ENCODE measurements around the gene PALLD.
"Not testable (repeated sequence)": the region's sequence is repeated elsewhere in the genome, so short reads cannot be mapped to it uniquely, and the experiment has no call there.

PALLD gene

DNA sequence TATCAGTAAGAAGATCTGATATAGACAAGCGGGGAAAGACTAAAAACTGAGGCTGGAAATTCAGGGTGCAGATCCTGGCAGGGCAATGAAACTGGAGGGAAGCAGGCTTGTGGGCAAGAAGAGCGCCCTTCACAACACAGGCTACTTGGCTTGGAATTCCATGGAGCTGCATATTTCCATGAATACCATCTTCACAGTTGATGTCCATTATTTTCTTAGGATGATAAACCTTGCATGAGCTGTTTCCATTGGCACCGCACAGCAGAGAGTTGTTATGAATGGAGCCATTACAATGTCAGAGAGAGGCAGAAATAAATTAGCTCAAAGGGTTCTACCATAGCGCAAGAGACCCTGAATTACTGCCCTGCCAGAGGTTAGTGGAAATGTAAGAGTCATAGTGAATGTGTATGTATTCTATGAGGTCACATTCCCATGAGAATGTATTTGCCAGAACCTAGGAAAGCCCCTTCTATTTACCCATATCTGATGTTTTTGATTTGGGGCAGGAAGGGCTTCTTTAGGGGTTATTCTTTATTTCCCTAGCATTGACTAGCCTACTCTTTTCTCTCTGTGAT lies 215.6 kb downstream of the PALLD start:
- DNase-seq = no peak

DNA sequence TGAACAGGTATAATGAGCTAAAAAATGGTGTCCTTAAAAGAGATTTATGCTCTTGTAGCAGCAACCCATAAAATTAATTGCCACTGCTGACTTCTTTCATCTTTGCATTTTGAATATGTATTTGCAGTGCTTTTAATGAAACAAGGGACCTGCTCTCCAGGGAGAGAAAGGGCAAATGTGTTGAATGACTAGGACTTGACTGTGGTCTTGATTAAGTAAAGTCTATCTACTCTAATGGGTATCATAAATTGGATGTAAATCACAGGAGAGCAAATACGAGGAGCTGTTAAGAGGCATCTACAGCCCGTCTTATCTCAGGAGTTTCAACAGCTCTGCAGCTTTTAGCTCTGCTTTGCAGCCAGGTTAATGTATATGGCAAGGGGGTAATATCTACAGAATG lies 216.4 kb downstream of the PALLD start:
- peak; percentile 95 for DNase-seq

DNA sequence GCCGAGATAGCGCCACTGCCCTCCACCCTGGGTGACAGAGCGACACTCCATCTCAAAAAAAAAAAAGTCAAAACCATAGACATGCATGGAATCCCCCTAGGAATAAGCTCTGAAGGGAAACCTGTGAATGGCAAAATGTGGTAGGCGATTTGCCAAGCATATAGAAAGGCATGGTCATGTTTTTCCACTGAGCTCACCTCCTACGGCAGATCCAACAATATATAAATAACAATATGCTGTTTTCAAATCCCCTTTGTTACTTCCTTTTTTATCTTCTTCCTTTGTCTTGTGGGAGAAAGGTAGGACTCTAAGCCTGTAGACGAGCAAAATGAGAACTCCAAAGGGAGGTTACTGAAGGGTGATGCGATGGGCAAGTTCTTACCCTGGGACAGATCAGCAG lies 219.0 kb downstream of the PALLD start:
- no peak for DNase-seq

DNA sequence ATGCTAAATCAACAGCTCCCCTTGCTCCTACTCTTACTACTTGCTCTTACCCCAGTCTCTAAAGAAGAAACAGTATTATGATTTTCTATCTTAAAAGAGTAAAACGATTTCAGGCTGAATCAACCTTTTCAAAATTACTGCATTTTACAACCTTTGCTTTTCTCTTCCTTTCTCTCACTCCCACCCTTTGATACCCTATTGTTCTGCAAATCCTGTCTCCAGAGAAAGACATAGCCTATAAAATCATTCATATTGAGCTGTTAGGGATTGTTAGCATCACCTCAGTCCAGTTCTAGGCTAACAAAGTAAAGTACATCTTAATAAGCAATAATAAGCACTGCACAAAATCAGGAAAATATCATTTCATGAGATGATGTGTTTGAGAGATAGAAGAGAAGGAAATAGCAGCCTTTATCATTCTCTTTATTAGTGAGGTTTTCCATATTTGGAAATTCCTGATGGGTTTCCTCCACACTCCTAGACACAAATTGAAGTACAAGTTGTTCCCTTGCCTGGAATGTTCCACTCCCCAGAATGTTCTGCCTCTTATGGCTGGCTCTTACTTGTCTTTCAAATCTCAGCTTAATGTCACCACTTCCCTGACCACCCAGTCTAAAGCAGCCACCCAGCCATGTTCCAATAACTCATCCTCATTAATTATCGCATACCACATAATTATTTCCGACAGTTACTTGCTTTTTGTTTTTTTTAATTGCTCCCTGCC lies 219.7 kb downstream of the PALLD start:
- DNase-seq = no peak

DNA sequence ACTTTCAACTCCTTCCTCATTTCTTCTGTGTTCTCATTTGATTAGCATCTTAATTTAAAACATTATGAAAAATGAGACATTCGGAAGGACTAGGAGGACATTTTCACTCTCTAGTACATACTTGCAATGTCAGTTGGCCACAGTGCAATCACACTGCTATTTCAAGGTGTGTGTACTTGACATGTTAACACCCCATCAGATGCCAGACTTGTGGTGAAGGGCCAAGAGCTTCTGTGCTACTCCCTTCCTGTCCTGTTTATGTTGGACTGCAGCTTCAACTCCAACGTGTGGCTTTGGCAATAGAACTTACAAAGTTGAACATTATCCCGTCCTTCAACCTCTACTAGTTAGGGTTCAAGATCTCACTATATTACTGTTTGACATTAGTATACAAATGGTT lies 221.0 kb downstream of the PALLD start:
- DNase-seq = no peak

DNA sequence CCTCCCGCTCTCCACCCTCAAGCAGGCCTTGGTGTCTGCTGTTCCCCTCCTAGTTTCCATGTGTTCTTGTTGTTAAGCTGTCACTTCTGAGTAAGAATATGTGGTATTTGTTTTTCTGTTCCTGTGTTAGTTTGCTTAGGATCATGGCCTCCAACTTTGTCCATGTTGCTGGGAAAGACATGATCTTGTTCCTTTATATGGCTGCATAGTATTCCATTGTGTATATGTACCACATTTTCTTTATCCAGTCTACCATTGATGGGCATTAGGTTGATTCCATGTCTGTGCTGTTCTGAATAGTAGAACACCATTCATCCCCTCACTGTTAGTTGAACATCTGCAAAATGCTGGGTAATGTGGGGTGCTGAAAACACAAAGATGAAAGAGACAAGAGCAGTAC lies 222.9 kb downstream of the PALLD start:
- DNase-seq = no peak

DNA sequence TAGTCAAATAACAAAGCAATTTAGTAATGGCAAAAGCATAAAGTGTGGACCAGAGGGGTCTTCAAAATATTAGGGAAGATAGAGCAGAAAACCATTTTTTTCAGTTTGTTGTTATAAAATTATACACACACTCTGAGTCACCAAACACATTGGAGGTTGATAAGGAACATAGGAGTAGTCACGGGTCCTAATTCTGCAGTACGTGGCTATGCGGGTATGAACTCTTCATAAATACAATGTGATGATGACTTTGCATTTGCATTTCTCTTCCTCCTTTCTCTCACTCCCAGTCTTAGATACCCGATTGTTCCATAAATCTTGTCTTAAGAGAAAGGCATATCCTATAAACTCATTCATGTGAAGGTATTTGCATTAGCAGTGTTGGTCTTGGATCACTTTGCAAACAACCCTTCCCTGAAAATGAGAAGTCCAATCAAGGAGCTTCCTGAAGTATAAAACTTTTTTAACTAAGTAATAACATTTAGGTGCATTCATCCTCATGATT lies 223.6 kb downstream of the PALLD start:
- DNase-seq = no peak

DNA sequence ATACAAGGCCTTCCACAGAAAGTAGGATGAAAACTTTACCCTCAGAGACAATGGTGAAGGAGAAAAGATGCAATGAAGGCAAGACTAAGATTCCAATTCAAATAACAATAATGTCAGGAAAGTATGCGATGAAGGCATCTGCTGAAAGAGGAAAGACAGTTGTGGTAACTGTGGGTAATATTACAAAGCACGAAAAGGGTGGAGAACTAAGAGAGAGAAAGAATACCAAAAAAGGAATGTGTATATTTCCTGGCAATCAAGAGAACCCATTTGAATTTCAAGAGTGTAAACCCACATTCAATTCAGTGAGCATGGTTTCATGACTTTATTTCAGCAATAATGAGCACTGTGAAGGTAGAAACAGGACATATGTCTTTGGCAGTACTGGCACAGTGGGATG lies 225.5 kb downstream of the PALLD start:
- no peak for DNase-seq

DNA sequence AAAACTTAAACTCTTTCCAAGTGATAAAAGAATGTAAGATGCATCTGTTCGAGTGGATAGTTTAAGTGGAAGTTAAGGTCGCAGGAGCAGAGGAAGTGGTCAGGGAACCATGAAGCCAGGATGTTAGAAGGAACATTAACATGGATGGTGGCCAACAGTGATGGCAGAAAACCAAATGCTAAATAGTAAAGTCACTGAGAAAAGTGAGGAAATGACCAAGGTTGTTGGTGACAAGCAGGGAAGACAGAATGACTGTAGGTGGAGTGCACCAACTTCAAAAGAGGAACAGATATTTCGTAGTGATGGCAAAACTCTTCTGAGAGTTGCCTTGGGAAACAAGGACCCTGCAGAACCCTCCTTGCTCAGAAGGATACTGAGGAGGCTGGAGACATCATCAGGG lies 226.2 kb downstream of the PALLD start:
- no peak for DNase-seq

DNA sequence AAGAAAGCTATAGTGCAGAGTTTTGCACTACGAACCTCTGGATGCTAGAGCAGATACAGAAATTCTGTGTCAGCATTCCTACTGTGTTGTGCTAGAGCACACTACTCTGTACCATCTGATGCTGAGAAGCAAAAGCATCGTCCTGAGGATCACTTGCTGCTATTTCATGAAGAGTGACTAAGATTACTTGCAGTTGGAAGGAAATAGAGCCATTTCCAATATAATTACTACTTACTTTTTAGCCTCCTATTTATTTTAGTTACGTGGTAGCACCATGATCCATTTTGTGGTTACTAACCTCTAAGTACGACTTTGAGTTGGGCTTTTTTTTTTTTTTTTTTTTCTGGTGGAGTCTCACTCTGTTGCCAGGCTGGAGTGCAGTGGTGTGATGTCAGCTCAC lies 226.7 kb downstream of the PALLD start:
- no peak for DNase-seq

DNA sequence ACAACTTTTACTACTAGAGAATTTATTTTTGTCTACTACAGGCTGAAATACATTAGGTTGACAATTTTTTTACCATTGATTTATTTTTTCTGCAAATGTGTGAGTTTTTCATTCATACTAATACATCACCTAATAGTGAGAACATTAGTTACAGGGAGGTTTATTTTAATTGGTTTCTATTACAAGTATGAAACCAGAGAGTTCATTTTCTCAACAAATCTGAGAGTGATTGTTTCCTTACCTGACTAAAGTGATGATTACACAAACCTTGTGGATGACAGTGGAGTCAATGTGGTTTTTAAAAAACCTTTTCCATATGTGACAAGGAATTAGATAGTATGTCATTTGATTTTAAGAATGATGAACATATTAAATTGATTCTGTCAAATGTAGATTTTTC lies 227.4 kb downstream of the PALLD start:
- DNase-seq = no peak

DNA sequence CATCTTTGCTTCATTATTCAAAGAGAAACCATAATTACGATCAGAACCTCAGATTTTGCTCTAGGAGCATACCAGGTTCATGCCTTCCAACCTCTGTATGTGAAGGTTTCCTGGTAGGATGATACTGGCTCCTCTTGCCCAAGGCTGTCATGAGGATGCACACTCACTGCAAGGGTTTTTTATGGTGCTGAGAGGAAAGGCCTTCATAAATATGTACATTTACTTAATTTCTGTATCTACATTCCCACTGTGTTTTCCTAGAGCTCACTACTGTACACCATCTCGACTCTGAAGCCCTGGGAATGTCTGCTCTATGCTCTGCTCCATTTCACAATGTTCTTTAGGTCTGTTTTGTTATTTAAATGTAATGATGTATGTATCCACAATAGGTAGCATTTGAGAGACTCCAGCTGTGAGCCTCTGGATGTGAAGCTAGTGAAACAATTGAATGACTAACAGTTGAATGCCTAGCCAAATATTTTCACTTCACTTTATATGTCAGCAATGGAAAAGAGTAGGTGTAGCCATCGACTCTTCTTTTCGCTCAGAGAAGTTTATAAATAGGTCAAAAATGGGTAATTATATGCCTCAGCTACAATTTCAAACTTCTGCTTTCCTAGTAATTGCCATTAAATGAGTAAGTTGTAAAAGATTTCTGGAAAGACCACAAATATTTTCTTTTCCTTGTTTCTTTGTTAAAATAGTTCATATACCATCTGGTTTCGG lies 228.0 kb downstream of the PALLD start:
- no peak for DNase-seq

DNA sequence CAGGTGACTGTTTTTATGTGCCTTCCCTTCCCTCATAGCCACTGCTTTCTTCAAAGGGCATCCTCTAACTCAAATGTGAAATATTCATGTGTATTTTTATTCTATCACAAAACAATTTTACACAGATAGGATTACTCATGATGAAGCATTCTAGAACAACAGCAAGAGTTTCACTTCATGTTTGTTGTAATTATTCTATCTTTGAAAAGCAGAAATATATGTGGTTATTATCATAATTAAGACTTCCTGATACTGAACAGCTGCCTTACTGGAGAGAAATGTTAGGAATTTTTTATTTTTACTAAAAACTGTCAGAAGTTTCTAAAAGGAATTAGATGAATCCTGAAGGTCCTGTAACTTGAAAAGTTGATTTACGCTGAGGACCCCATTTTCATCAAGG lies 229.1 kb downstream of the PALLD start:
- DNase-seq = no peak

DNA sequence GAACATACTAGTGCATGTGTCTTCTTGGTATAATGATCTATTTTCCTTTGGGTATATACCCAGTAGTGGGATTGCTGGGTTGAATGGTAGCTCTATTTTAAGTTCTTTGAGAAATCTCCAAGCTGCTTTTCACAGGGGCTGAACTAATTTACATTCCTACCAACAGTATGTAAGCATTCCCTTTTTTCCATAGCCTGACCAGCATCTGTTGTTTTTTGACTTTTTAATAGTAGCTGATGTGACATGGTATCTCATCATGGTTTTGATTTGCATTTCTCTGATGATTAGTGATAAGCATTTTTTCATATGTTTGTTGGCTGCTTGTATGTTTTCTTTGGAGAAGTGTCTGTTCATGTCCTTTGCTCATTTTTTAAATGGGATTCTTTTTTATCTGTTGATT lies 230.3 kb downstream of the PALLD start:
- not testable (repeated sequence) for DNase-seq

DNA sequence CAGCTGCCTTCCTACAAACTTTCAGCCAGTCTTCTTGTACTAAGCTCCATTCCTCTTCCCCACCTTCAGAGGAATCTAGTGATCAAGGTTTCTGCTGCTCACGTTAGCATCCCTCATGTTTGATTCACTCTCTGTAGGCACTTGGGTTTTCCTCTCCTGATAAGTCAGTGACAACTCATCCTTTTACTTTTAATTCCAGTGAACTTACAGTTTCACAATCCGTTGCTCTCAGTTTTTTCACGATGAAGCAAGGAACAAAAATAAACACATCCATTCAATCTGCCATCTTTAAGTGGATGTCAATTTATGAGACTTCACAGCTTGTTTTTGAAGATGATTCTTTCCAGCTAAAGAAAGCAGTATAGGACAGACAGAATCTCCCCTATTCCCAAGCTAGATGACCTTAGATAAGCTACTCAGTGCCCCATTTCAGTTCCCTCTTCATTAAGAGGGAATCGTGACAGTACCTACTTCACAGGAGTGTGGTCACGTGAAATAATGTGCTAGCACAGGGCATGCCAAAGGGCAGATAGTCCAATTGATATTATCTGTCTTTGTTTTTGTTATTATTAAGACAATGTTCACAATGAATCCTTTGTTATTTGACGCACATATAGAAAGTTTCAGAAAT lies 234.3 kb downstream of the PALLD start:
- no peak for DNase-seq

DNA sequence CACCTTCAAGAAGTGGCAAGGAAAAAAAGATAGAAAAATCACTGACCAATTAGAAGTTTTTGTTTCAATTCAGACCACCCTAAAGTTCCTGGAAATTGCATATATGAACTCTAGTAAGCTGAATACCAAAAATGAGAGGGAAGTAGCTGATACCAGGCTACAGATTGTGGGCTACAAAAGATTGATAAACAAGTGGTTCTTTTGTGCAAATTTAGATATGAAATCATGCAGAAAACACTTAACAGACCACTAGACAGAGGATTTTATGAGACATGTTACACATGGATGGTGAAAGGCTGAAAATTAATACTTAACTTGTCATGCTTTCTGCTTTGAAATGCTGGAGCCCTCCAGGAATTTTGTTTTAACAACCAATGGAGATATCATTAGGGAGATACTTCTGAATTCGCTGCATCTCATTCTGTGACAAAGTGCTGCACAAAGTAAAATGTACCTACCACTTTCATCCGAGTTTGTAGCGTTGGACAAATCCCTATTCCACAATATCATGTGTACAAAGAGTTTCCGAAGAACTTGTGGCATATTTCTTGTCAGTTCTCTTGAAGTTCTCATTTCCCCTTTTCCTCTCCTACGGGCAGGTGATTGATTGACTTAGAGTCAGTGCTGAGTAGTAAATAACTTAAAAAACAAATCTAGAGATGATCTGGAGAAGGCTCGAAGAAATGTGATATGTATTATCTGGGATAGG lies 235.0 kb downstream of the PALLD start:
- no peak for DNase-seq

DNA sequence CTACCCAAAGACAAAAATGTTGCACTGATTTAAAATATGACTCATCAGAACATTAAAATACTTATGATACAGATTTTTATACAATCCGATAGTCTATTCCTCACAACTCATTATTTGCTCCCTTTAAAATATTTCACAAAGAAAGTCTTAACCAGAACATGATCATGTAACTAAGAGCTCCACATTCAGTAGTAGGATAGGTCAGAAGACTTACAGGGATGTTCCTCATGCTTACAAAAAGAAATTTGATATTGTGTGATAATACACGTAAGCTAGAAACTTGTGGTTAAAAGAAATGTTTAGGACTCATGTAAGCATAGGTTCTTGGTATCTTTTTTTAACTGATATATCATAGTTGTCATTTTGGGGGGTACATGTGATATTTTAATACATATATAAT lies 235.9 kb downstream of the PALLD start:
- DNase-seq = no peak

DNA sequence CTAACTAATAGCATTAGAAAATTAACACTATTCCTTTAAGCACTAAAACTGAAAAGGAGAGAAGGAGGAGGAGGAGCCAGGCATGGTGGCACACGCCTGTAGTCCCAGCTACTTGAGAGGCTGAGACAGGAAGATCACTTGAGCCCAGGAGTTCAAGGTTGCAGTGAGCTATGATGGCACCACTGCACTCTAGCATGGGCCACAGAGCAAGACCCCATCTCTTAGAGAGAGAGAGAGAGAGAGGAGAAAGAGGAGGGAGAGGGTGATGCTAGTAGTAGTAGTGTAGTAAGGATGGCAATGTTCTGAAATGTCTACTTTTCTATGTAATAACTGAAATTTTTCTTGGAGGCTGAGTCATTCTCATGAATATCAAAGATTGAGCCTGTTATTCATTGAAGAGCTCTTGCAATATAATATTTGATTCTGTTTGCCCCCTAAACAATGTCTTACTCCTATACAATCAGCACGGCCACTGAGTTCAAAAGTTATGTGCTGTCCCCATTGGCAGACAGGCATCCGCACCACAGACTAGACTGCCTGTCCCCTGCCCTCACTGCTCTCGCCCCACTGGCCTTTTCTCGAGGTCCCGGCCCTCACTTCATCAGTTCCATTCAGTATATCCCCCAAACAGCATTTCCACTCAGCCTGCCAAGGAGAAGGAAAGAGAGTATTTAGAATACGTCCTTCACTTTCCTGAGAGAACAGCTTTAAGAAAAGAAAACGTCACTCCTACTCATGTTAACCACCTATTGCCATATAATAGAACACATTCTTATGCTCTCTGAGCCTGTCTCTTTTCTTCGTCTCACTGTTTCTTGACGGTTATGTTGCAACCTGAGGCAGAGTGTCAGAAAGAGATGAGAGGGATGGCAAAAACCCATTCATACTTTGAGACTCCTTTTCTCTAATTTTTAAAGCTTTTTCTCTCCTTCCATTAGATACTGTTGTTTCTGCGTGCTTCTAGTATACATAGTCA lies 238.1 kb downstream of the PALLD start:
- DNase-seq = no peak

DNA sequence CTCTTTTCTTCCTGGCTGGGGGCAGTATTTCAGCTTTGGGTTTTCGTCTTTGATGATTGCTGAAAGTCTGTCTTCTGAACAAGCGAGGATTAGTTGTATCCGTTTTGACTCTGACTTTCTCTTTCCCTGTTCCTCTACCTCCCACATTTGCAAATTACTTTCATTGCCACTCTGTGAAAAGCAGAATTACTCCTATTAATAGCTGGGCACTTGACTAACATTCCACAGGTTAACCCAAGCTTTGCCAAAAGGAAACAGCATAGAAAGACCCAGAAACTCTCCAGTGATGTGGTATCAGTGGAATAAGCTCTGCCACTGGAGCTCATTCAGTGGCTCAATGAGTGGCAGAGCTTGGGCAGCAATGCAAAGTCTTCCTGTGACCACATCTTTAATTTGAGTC lies 238.9 kb downstream of the PALLD start:
- DNase-seq = no peak

DNA sequence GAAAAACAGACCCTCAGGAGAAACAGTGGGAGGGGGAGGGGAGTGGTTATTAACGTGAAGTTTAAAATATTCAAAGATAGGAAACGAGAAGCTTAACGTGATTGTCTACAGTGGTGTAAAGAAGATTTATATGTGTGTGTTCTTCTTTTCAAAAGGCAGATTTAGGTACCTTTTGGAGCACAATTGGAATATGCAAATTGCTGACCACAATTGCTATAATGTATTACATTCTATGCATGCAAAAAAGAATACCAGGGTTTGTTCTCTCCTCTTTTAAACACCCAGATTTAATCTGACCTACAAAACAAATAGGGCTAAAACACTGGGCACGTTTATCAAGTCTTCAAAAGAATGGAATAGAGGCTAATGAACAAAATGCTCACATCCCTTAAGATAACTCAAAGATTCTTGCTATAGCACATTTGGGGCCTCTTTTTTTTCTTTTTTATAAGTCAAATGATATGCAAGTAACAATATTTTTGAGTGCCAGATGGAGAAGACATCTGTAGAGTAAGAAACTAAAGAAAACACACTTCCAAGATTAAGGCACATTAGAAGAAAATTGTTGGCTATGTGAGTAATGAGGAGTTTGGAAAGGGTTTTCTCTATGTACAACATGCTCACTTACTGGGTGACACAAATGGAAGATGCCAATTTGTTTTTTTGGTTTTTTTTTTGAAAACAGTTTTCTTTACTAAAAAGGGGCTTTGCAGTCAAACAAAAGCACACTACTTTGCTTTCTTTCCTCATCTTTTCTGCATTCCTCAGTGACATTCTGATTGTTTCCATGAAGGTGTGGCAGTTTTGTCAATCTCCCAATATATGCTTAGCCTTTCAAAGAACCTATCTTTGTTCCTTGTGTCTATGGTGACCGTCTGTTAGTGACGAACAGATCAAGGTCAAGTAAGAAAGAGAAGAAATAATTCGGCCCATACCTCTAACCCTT lies 240.3 kb downstream of the PALLD start:
- DNase-seq = no peak

DNA sequence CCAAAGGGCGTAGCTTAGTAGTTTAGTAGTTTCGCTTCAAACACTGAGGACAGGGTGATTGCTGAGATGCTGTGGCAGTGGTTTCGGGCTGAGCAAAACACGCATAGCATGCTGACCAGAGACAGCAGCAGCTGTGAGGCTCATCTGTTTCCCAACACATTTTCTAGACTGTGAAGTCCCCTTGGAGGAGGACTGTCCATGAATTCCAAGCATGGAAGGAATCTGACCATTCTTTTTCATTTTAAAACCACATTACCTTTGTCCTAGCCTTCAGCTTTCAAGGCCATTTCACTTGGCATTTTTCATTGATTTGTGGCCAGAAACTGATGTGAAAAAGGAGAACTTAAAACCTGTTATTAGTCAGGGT lies 240.9 kb downstream of the PALLD start:
- no peak for DNase-seq

Data from NCI-H1417 treated with DMSO at 0.1 percent for 48 hours (cell line).